PC-3 (cell line): ENCODE data around the gene S100A5.

Experiments
- EZH2 ChIP-seq: fragments of 300-600 bp; sonication (generic); IDR thresholded peaks from one replicate; pipeline ENCODE4 v1.6.1; 2017; ENCODE audit warnings: antibody characterized with exemption, mild to moderate bottlenecking, low read length; ENCODE audit not compliant: unreplicated experiment
- EZH2phosphoT487 ChIP-seq: fragments of 300-600 bp; sonication (generic); IDR thresholded peaks from 2 replicates; pipeline ENCODE4 v1.6.1; 2018; ENCODE audit warnings: mild to moderate bottlenecking, antibody characterized with exemption, low read length, borderline replicate concordance
- TF ChIP-seq, protein P1 (sequence below): fragments of 300-600 bp; sonication (generic); conservative IDR thresholded peaks from 2 replicates; pipeline ENCODE4 v1.5.1; 2017; ENCODE audit warnings: antibody characterized with exemption, low read depth, mild to moderate bottlenecking, low read length

DNA sequence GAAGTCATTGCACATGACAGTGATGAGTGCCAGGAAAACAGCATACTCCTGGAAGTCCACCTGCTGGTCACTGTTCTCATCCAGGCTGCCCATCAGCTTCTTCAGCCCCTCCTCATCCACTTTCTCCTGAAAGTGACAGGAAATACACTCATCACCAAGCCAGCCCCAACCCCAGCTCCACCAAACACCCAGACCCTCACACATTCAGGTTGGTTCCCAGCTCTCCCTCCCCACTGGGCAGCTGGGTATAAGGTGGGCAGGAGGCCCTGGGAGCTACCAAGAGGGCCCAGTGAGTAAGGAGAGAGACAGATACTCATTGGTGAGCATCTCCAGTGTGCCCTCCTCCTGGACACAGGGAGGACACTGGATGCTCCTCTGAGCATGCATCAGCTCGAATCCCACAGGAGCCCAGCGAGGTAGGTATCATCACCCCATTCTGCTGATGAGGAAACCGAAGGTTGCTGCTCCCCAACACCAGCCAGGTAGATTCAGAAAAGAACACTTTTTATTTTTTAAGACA is 20.8 kb upstream of the S100A5 start:
- TF ChIP-seq, protein P1, sequence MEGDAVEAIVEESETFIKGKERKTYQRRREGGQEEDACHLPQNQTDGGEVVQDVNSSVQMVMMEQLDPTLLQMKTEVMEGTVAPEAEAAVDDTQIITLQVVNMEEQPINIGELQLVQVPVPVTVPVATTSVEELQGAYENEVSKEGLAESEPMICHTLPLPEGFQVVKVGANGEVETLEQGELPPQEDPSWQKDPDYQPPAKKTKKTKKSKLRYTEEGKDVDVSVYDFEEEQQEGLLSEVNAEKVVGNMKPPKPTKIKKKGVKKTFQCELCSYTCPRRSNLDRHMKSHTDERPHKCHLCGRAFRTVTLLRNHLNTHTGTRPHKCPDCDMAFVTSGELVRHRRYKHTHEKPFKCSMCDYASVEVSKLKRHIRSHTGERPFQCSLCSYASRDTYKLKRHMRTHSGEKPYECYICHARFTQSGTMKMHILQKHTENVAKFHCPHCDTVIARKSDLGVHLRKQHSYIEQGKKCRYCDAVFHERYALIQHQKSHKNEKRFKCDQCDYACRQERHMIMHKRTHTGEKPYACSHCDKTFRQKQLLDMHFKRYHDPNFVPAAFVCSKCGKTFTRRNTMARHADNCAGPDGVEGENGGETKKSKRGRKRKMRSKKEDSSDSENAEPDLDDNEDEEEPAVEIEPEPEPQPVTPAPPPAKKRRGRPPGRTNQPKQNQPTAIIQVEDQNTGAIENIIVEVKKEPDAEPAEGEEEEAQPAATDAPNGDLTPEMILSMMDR, result 0 out of 2 replicates have a peak, but pooled peaks have one; percentile 17
- TF ChIP-seq EZH2 (no peak), EZH2phosphoT487 (no peak)
